ENCODE measurements around the gene RHOT2.

Gene RHOT2

DNA sequence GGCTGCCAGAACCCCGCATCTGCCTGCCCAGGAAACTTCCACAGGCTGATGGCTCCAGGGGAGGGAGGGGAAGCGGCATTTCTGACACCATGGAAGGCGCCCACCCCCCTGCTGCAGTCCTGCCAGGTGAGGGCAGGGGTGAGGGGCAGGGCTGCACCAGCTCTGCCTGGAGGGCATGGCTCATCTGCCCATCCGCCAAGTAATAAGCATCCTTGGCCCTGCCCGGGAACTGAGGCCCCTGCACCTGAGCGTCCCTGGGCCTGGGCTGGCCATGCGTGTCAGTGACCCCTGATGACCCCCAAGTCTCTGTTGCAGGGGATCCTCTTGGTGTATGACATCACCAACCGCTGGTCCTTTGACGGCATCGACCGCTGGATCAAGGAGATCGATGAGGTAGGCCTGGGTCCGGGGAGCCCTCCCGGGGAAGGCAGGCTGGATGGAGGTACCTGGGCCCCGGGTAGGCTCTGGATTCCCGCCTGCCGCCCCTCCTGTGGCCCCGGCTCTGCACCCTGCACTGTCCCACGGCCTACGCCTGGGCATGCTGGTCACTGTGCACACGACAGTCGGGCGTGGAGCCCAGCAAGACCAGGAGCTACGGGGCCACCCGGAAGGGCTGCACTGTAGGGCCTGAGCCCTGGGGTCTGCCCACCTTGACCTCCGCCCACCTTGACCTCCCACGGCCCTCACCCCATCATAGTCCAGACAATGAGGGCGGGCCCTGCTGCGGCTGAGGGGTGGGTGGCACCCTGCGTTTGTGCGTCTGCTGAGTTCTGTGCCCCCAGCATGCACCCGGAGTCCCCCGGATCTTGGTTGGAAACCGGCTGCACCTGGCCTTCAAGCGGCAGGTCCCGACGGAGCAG, 42.6 kb upstream of the RHOT2 start:
- TF ChIP-seq ZFX (IDR thresholded peaks at IDR 0.05; ENCODE audit: borderline replicate concordance) = no peak
- TF ChIP-seq, protein P1, sequence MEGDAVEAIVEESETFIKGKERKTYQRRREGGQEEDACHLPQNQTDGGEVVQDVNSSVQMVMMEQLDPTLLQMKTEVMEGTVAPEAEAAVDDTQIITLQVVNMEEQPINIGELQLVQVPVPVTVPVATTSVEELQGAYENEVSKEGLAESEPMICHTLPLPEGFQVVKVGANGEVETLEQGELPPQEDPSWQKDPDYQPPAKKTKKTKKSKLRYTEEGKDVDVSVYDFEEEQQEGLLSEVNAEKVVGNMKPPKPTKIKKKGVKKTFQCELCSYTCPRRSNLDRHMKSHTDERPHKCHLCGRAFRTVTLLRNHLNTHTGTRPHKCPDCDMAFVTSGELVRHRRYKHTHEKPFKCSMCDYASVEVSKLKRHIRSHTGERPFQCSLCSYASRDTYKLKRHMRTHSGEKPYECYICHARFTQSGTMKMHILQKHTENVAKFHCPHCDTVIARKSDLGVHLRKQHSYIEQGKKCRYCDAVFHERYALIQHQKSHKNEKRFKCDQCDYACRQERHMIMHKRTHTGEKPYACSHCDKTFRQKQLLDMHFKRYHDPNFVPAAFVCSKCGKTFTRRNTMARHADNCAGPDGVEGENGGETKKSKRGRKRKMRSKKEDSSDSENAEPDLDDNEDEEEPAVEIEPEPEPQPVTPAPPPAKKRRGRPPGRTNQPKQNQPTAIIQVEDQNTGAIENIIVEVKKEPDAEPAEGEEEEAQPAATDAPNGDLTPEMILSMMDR (IDR thresholded peaks at IDR 0.05) = no peak
- H3K27ac ChIP-seq = no peak overlapping the region

DNA sequence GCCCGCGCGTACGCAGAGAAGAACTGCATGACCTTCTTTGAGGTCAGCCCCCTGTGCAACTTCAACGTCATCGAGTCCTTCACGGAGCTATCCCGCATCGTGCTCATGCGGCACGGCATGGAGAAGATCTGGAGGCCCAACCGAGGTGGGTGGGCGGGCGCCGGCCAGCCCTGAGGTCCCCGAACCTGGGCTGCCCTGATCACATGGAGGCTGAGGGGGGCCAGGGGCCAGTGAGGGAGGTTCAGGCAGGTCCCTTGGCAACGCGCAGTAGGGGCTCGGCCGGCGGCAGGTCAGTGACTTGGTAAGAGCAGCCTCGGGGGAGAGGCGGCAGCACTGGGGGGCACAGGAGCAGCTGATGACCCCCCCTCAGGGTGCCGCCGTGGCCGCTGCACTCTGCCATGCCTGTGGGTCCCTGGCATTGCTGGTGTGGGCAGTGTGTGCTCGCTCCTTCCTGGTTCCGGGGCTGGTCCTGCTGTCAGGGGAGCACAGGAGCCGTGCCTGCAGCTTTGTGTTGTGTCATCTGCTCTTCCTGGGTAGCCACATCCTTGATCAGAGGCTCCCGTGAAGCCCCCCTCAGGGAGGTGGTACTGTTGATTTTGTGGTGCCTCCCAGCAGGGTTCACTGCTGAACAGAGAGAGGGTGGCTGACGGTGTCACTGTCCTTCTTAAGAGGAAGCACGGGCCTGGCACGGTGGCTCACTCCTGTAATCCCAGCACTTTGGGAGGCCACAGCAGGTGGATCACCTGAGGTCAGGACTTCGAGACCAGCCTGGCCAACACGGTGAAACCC, 41.8 kb upstream of the RHOT2 start:
- H3K27ac ChIP-seq = no peak overlapping the region
- TF ChIP-seq ZFX (IDR thresholded peaks at IDR 0.05; ENCODE audit: borderline replicate concordance) = no peak
- TF ChIP-seq, protein P1 (IDR thresholded peaks at IDR 0.05) = no peak

GRCh38 chr16:626787-627453, 41.0 kb upstream of the RHOT2 start:
- H3K27ac ChIP-seq = no peak overlapping the region
- no peak for TF ChIP-seq ZFX (IDR thresholded peaks at IDR 0.05; ENCODE audit: borderline replicate concordance)
- TF ChIP-seq, protein P1 (IDR thresholded peaks at IDR 0.05) = no peak

DNA sequence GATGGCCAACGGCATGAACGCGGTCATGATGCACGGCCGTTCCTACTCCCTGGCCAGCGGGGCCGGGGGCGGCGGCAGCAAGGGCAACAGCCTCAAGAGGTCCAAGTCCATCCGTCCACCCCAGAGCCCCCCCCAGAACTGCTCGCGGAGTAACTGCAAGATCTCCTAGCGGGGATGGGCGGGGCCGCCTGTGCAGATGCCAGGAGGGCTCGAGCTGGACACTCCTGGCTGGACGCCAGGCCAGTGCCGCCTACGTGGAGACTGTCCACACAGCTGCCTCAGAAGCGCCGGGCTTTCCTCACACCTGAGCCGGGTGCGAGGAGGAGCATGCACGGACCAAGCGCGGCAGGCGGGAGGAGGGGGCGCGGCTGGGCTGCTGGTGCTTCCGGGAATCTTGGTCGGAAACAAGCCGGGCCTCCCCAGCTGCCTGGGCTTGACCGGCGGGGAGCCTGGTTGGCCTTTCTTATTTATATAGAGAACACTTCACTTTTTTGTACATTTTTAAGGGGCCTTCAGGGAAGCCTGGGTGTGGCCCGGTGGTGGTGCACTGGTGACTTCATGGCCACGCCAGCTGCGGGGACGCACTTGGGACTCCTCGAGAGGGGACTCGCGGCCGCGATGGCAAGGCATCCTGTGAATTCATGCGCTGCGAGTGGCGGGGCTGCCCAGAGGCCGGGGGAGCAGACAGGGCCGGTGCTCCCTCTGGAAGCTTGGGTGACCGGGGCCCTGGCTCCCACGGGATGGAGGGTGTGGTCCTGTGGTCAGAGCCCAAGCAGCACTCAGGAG, 40.3 kb upstream of the RHOT2 start:
- no peak for TF ChIP-seq ZFX (IDR thresholded peaks at IDR 0.05; ENCODE audit: borderline replicate concordance)
- TF ChIP-seq, protein P1 (IDR thresholded peaks at IDR 0.05) = no peak
- H3K27ac ChIP-seq = no peak overlapping the region

GRCh38 chr16:628321-629061, 39.4 kb upstream of the RHOT2 start:
- peak overlapping the region; percentile 20; the same call in 1 of the 2 replicates for H3K27ac ChIP-seq

More at GRCh38 chr16:628321-629061, 39.4 kb upstream of the RHOT2 start:
- TF ChIP-seq, protein P1 (IDR thresholded peaks at IDR 0.05) = no peak
- no peak for TF ChIP-seq ZFX (IDR thresholded peaks at IDR 0.05; ENCODE audit: borderline replicate concordance)

Measured in 22Rv1 (cell line).